Activated CD8-positive, alpha-beta memory T cell treated with anti-CD3 and anti-CD28 coated beads, Interleukin-2, amount 10 ng/mL, durations not matched to agents 7 days and 5 days (primary cell): ENCODE data around the gene RAD51B. TPM values are rescaled to one million over a fixed set of nuclear protein-coding genes. Genes with fewer than 3 reads are reported as not detected.

Source experiments
- ATAC-seq: fragments of 150-1000 bp; cut with Tn5 transposase; one replicate; pipeline ENCODE4 v1.10.0; 2021; ENCODE audit warnings: moderate library complexity
- CTCF ChIA-PET: fragments of 350-600 bp; sonication (Branson Sonifier 250); formaldehyde crosslinking; loops from one replicate; lab custom pipeline; 2021; ENCODE audit warnings: antibody characterized with exemption; lab: Charles Lee
- DNase-seq: peaks from one replicate; pipeline ENCODE4 v3.0.0-alpha.2; 2020
- H3K27ac Mint-ChIP-seq: one replicate; pipeline ENCODE4 v1.8.0; 2021; ENCODE audit warnings: mild to moderate bottlenecking, mixed read lengths
- H3K27me3 Mint-ChIP-seq: one replicate; pipeline ENCODE4 v1.8.0; 2021; ENCODE audit warnings: mixed read lengths
- H3K36me3 Mint-ChIP-seq: one replicate; pipeline ENCODE4 v1.8.0; 2021; ENCODE audit warnings: mild to moderate bottlenecking, mixed read lengths
- H3K4me1 Mint-ChIP-seq: one replicate; pipeline ENCODE4 v1.8.0; 2021; ENCODE audit warnings: mixed read lengths
- H3K4me3 Mint-ChIP-seq: one replicate; pipeline ENCODE4 v1.8.0; 2021; ENCODE audit warnings: mild to moderate bottlenecking, moderate library complexity, mixed read lengths
- H3K9me3 Mint-ChIP-seq: one replicate; pipeline ENCODE4 v1.8.0; 2022; ENCODE audit warnings: low read depth, mixed read lengths
- total RNA-seq, 2 experiments: library from RNA; stranded (reverse); gene quantifications; one replicate each; pipeline ENCODE4 v1.2.3, GENCODE V29; 2021

Gene RAD51B
- total RNA-seq, 2 experiments from 2014 or later, result 35.3 to 55.5 TPM

DNA sequence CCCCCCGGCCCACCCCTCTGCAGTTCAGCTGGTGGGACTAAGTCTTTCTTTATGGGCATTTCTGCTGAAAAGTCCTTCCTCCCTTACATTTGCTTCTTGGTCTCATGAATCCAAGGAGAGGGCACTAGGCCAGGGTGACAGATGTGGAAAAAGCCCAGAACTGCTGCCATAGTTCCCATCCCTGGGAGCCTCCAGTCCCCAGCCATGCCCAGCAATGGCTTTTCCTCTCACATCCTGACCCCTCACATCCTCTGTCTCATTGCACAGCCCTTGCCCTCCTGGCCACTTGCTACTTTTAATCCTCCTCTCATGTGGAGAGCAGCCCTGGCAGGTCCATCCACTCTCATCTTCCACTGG, 850.8 kb downstream of the RAD51B start:
- Mint-ChIP-seq H3K27ac (no peak overlapping the region), H3K4me3 (no peak overlapping the region), H3K9me3 (peaks cover 3% of the 10 kb centered on the region), H3K4me1 (peaks cover 7% of the 10 kb centered on the region), H3K27me3 (no peaks in the 10 kb centered on the region), H3K36me3 (peaks cover 3% of the 10 kb centered on the region)
- DNase-seq, result no peak
- CTCF ChIA-PET, result interaction anchor here (0.9 to 1.5 kb wide), 2 partner anchors 10 to 118 kb away, joined by 3 to 4 read pairs; no protein-coding TSS in a partner anchor
- ATAC-seq, result no peak

DNA sequence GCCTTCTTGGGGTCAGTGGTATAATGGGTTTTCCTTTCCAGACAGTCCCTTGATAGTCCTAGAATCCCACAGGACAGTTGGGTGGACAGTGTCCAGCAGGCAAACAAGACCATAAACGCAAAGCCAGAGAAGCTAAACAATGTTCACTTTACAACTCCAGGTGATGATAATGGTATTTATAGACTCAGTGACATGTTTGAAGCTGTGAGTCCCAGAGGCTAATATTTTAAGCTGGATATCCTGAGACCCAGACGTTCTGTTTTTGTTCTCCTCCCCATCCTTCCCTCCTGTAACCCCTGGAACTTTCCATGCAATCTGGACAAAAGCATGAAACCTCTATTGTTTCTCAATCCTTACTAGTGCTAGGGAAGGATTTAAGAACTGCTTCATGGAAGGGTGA, 852.3 kb downstream of the RAD51B start:
- Mint-ChIP-seq H3K4me3 (no peak overlapping the region), H3K4me1 (no peaks in the 10 kb centered on the region), H3K9me3 (peaks cover 1% of the 10 kb centered on the region), H3K27ac (no peak overlapping the region), H3K27me3 (no peaks in the 10 kb centered on the region), H3K36me3 (peaks cover 1% of the 10 kb centered on the region)
- CTCF ChIA-PET, result no interaction called here
- no peak for ATAC-seq
- DNase-seq, result no peak

DNA sequence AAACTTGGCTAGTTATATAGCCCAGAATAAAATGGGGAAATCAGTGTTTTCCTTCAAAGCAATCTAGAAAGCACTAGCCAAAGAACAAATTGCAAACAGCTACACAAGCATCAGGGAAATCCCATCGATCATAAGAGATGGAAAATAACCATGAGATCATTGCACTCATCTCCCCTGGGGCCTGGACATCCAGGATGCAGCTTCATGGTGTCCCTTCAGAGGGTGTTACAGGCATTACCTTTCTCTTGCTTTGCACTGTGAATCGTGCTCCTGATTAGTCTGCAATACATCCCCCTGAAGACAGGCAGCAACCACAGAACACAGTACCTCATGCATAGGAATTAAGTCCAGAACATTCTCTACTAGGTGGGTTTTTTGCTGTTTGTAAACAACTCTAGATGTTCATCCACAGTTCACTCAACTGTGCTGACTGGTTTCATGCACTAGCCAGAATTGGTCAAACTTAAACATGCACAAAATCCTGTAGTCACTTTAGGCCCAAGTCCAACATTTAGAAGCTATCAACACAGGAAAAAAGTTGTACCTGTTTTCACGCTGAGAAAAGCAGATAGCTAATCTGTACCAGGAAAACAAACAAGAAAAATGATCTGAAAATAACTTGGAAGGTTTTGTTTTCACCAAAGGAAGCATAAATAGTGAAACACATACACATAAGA, 853.2 kb downstream of the RAD51B start:
- Mint-ChIP-seq H3K27me3 (no peaks in the 10 kb centered on the region), H3K4me3 (no peak overlapping the region), H3K36me3 (no peaks in the 10 kb centered on the region), H3K4me1 (peaks cover 5% of the 10 kb centered on the region), H3K9me3 (no peaks in the 10 kb centered on the region), H3K27ac (no peak overlapping the region)
- CTCF ChIA-PET, result no interaction called here
- DNase-seq (no peak), ATAC-seq (no peak)

DNA sequence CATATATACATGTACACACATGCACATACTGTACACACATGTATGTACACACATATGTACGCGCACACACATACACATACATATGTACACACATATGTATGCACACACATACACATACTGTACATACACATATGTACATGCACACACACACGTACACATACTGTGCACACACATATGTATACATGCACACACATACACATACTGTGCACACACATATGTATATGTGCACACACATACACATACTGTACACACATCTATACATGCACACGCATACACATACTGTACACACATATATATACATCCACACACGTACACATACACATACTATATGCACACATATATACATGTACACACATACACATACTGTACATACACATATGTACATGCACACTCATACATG, 853.9 kb downstream of the RAD51B start:
- DNase-seq, result no peak
- Mint-ChIP-seq H3K9me3 (no peaks in the 10 kb centered on the region), H3K4me1 (peaks cover 5% of the 10 kb centered on the region), H3K36me3 (no peaks in the 10 kb centered on the region), H3K27me3 (no peaks in the 10 kb centered on the region), H3K4me3 (no peak overlapping the region), H3K27ac (no peak overlapping the region)
- CTCF ChIA-PET, result no interaction called here
- no peak for ATAC-seq

DNA sequence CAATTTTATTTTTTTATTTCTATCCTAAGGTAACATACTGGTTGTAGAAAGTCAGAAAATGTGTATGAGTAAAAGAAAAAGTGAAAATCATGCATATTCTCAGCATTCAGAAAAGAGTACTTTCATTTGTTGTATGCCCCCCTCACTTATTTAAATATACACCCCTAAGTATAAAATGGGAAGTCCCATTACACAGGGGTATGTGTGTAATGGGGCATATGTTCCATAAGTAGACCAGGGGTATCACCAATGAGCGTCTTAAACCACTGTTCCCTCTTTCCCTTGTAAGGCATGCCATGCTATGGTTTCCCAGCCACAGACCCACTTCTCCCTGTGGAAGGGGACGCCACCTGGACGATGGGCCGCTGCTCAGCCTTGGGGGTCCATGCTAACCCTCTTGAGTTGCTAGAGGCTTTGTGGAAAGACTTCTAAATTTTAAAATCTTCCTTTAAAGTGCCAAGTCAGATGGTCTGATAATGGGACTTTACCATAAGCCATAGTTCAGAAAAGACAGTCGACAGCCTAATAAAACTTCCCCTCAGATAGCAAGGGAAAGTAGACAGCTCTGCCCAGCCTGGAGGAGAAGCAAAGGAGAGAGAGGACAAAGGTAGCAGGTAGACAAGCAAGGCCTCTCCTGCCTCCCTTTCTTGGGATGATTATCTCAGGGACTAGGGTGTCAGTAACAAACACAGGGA, 855.1 kb downstream of the RAD51B start:
- ATAC-seq (no peak), DNase-seq (no peak)
- Mint-ChIP-seq H3K27me3 (no peaks in the 10 kb centered on the region), H3K27ac (no peak overlapping the region), H3K4me3 (no peak overlapping the region), H3K36me3 (no peaks in the 10 kb centered on the region), H3K9me3 (no peaks in the 10 kb centered on the region), H3K4me1 (peaks cover 5% of the 10 kb centered on the region)
- CTCF ChIA-PET, result interaction anchor here (2.2 kb wide), 1 partner anchor 10 kb away, joined by 5 read pairs; no protein-coding TSS in a partner anchor

DNA sequence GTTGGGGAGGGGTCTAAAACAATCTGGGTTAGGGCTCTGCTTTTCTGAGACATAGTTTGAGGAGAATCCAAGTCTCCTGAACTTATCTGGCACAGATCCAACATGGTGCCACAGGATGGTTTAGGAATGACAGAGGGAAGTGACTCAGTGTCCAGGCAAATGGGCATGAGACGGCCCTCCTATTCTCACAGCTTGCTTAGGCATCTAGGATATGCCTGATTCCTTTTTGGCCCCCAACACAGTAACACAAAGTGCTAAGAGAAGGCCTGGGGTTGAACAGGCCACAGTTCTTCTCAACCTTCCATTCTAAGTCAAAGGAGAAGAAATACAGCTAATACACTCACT, 855.6 kb downstream of the RAD51B start:
- no peak for DNase-seq
- no peaks in the 10 kb centered on the region for H3K9me3 Mint-ChIP-seq
- CTCF ChIA-PET, result interaction anchor here (2.2 kb wide), 1 partner anchor 11 kb away, joined by 5 read pairs; no protein-coding TSS in a partner anchor
- no peaks in the 10 kb centered on the region for H3K27me3 Mint-ChIP-seq
- H3K36me3 Mint-ChIP-seq, result no peaks in the 10 kb centered on the region
- no peak for ATAC-seq
- no peak overlapping the region for H3K27ac Mint-ChIP-seq
- H3K4me3 Mint-ChIP-seq, result no peak overlapping the region
- peaks cover 5% of the 10 kb centered on the region for H3K4me1 Mint-ChIP-seq

DNA sequence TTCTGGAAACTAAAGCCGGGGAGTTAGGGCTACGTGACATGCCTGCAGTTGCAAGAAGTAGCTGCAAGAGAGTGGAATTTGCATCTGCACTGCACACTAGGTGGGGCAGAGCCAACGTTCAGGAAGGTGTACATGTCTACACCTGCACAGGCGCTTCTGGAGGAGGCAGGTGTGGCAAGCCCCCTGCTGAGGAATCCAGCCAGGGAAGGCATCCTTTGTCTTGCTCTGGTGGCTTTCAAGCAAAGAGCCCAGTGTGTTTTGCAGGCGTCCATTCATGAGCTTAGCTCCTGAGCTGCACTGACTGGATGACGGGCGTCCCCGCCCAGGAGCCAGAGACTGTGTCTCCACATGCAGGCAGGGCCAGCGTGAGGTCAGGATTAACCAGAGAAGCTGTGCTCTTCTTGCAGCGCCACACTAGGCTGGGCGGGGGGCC, 856.9 kb downstream of the RAD51B start:
- Mint-ChIP-seq H3K4me3 (no peak overlapping the region), H3K36me3 (no peaks in the 10 kb centered on the region), H3K9me3 (no peaks in the 10 kb centered on the region), H3K4me1 (peaks cover 8% of the 10 kb centered on the region), H3K27me3 (no peaks in the 10 kb centered on the region), H3K27ac (no peak overlapping the region)
- ATAC-seq (no peak), DNase-seq (no peak)
- CTCF ChIA-PET, result interaction anchor here (2.2 kb wide), 1 partner anchor 12 kb away, joined by 5 read pairs; no protein-coding TSS in a partner anchor

DNA sequence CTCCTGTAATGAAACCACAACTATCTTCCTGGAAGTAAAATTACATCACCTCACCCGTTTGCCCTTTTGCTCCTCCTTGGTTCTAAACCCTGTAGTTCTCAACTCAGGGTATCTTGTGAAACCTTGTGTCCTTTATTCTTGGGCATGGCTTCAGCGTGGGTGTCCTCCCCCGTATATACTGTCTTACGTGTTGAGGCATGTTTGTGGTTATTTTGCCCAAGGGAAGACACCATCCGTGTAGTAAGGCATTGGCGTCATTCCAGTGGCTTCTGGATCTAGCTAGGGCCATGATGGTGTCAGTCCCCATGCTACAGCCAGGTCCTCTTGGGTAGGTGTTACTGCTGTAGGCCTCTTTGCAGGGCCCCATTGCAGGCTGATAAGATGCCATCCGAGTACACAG, 857.9 kb downstream of the RAD51B start:
- no peaks in the 10 kb centered on the region for H3K36me3 Mint-ChIP-seq
- no peaks in the 10 kb centered on the region for H3K9me3 Mint-ChIP-seq
- CTCF ChIA-PET, result interaction anchor here (1.4 kb wide), 1 partner anchor 14 kb away, joined by 4 read pairs; no protein-coding TSS in a partner anchor
- DNase-seq (no peak), ATAC-seq (no peak)
- no peak overlapping the region for H3K27ac Mint-ChIP-seq
- H3K4me1 Mint-ChIP-seq, result peaks cover 15% of the 10 kb centered on the region
- no peaks in the 10 kb centered on the region for H3K27me3 Mint-ChIP-seq
- H3K4me3 Mint-ChIP-seq, result no peak overlapping the region

DNA sequence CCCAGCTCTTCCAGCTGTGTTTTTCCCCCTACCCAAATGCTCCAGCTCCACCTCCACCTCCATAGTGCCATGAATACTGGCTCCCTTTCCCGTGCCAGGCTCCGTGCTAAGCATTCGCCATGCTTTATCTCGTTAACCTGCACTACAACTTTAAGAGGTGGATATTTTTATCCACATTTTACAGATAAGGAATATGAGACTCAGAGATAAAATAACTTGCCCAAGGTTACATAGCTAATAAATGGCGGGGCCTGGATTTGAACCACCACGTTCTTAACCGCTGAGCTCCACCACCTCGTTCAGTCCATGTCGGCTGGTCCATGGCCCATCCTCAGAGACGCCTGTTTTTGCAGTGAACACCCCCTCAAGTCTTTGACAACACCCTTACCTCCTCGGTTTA, 858.3 kb downstream of the RAD51B start:
- no peak for ATAC-seq
- Mint-ChIP-seq H3K4me1 (peaks cover 17% of the 10 kb centered on the region), H3K27me3 (no peaks in the 10 kb centered on the region), H3K36me3 (no peaks in the 10 kb centered on the region), H3K4me3 (no peak overlapping the region), H3K9me3 (no peaks in the 10 kb centered on the region), H3K27ac (no peak overlapping the region)
- CTCF ChIA-PET, result interaction anchor here (1.4 kb wide), 1 partner anchor 14 kb away, joined by 4 read pairs; no protein-coding TSS in a partner anchor
- no peak for DNase-seq

DNA sequence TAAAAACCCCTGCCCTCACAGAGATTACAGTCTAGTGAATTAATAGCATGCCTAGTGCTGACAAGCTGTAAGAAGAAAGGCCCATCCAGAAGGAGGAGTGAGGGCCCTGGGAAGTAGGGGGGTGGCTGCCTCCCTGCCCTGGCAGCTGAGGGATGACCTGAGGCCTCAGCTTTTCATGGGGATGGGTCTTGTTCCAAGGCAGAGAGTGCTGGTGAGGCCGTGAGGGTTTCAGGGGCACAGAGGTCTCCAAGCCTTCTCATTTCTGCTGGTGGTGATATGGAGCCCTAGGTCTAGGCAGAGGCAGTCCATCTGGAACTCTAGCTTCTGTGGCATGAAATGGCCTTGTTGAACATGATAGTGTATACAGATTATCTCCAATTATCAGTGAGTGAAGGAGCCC, 858.9 kb downstream of the RAD51B start:
- H3K27me3 Mint-ChIP-seq, result no peaks in the 10 kb centered on the region
- H3K4me3 Mint-ChIP-seq, result no peak overlapping the region
- CTCF ChIA-PET, result interaction anchor here (1.4 kb wide), 1 partner anchor 15 kb away, joined by 4 read pairs; no protein-coding TSS in a partner anchor
- H3K4me1 Mint-ChIP-seq, result peaks cover 23% of the 10 kb centered on the region
- no peak for ATAC-seq
- no peaks in the 10 kb centered on the region for H3K9me3 Mint-ChIP-seq
- no peak for DNase-seq
- H3K36me3 Mint-ChIP-seq, result no peaks in the 10 kb centered on the region
- no peak overlapping the region for H3K27ac Mint-ChIP-seq

DNA sequence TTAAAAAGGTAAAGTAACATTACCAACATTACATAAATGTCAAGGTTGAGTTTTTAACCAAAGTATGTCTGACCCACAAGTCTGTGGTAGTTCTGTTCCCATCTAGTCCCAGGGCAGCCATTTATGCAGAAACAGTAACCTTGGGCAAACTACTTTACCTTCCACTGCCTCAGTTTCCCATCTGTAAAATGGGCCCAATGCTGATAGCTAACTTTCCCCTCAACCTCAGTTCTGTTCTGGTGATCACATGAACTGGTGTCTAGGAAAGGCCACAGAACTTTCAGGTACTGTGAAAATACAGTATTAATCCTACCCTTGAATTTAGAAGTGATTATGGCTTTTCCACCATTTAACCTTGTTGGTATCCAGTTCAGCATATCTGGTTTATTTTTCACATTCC, 859.7 kb downstream of the RAD51B start:
- Mint-ChIP-seq H3K27me3 (no peaks in the 10 kb centered on the region), H3K36me3 (no peaks in the 10 kb centered on the region), H3K27ac (no peak overlapping the region), H3K4me3 (no peak overlapping the region), H3K9me3 (no peaks in the 10 kb centered on the region), H3K4me1 (peaks cover 30% of the 10 kb centered on the region)
- CTCF ChIA-PET, result no interaction called here
- DNase-seq, result no peak
- no peak for ATAC-seq

DNA sequence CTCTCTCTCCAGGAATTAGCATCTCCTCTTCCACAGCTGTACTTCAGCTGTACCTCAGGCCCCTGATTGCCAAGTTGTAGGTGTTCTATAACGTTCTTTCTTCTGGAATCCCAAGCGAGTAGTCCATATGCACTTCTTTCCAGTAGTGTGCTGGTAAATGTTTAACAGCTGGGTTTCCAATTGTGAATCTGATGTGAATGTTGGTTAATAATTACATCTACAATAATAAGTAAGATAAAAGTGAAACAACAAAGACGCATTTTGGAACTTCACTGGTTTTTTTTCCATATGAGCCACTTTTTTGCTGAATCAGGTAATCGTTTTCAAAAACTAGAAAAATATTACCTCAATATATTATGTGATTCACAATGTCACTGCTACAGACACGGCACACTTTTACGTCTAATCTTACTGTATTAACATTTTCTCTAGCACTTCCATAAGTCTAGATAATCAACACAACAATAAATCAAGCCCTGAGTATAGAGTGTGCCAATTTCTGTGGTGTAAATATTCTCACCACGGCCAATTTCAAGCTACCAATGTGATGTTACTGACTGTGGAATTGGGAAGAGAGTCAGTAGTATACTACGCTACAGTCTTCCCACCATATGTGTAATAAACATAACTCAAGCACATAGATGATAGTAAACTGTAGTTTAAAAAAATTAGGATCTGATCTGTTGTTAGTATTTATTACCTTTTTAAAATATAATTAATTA, 860.3 kb downstream of the RAD51B start:
- H3K9me3 Mint-ChIP-seq, result no peaks in the 10 kb centered on the region
- no peak for ATAC-seq
- H3K27ac Mint-ChIP-seq, result no peak overlapping the region
- H3K4me1 Mint-ChIP-seq, result peaks cover 36% of the 10 kb centered on the region
- no peaks in the 10 kb centered on the region for H3K36me3 Mint-ChIP-seq
- H3K27me3 Mint-ChIP-seq, result no peaks in the 10 kb centered on the region
- no peak overlapping the region for H3K4me3 Mint-ChIP-seq
- CTCF ChIA-PET, result interaction anchor here (0.7 to 1.0 kb wide), 2 partner anchors 13 to 162 kb away, joined by 3 read pairs; no protein-coding TSS in a partner anchor
- DNase-seq, result no peak

DNA sequence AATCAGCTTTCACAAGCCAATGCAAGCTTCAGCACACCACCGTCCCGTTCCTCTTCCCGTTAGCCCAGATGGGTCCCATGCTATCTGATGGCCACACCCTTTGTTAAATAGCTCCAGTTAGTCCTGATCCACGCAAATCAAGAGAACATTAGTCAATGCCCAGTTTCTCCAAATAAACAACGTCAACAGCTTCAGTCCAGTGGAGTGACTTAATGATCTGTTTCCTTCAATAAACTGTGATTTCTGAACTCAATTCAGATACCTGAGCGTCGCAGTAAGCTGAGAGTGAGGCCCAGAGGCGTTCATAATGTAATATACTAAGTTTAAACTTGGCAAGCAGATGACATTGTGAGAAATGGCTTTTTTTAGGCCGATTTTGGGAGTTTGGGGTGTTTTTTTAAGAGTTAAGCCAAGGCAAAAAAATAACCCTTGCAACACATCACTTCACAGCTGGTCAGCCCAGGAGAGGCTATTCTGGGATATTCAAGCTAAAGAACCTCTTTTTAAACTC, 861.0 kb downstream of the RAD51B start:
- H3K27ac Mint-ChIP-seq, result no peak overlapping the region
- ATAC-seq (no peak), DNase-seq (no peak)
- no peaks in the 10 kb centered on the region for H3K9me3 Mint-ChIP-seq
- H3K27me3 Mint-ChIP-seq, result no peaks in the 10 kb centered on the region
- H3K4me3 Mint-ChIP-seq, result no peak overlapping the region
- H3K36me3 Mint-ChIP-seq, result no peaks in the 10 kb centered on the region
- H3K4me1 Mint-ChIP-seq, result peaks cover 43% of the 10 kb centered on the region
- CTCF ChIA-PET, result interaction anchor here (0.7 to 1.0 kb wide), 3 partner anchors 13 to 162 kb away, joined by 3 read pairs; no protein-coding TSS in a partner anchor
